Inflammatory macrophage treated with lipopolysaccharide for 4 hours (primary cell): ENCODE data around the gene SNX6.
"Not testable (repeated sequence)": the region's sequence is repeated elsewhere in the genome, so short reads cannot be mapped to it uniquely, and the experiment has no call there.

Source experiments
- DNase-seq: peaks from one replicate; pipeline ENCODE4 v3.0.0-alpha.2; 2020

SNX6 gene

DNA sequence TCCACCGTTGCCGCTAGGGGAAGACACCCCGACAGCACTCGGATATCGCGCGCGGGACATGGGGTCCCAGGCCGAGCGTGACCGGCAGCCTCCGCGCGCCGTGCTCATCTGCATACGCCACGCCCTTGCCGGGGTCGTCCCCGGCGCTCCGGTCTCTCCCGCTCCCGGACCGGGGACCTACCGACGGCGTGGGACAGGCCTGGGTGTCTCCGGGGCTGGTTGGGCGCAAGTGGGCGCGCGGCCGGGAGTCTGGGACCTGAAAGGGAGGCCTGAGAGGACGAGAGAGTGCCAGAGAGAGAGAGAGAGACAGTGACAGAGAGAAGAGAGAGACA, 73.5 kb downstream of the SNX6 start:
- DNase-seq, result not testable (repeated sequence)

DNA sequence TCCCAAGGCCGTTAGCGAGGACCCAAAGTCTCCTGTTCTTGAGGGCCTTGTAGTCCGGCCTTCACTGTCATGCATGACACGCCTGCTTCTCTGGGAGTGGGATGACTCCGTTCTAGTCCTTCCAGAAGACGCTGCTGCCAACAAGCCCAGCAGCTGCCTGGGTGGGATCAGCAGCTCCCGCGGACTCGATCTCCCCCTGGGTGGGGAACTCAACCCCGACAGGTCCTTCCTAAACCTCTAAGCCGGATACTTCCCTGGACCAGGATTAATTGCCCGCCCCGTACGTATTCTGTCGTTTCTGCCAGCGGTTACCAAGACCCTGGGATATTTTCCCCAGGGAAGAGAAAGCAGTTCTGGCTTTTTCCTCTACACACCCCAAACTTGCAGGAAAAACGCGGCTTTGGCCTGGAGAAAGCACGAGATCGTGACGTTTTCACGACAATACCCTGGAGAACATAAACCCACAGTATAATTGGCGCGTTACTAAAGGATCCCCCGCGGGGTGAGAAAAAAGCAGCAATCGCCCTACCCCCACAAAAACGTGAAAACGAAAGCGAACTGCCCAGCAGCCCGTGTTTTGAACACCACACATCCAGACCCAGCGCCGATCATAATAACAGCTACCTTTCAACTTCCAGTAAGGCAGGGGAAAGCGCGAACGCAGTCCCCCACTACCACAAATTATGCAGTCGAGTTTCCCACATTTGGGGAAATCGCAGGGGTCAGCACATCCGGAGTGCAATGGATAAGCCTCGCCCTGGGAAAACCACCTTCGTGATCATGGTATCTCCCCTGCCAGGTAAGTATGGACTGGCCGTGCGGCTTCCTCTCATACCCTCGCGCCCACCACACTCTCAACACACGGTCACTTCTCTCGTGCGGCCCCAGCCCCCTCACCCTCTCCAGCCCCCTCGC, 74.1 kb downstream of the SNX6 start:
- not testable (repeated sequence) for DNase-seq

DNA sequence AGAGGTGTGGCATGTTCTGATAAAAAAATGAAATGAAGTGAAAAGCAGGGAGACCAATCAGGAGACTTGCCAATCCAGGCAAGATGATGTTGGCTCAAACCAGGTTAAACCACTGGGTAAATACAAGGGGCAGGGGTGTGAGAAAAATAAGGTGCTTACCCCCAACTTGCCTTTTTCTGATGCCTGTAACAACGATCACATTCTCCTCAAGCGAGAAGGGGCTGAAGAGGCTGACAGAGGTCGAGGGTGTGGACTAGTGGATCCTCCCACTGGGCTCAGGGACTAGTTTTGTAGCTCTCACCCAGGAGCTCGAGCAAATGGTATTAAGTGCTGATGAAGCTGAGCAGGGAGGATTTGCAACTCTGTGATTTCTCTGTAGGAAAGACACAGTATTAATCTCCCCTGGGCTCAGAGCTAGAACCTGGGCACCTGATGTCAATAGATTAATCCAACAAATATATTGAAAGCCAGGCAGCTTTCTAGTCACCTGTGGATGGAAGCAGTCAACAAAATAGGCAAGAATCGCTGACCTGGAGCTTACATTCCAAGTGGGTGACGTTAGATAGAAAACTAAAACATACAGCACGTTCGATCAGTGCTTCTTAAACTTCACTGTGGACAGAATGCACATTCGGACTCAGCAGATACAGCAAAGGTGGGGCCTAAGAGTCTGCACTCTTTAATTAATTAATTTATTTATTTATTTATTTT, 75.3 kb downstream of the SNX6 start:
- DNase-seq, result peak; percentile 55

DNA sequence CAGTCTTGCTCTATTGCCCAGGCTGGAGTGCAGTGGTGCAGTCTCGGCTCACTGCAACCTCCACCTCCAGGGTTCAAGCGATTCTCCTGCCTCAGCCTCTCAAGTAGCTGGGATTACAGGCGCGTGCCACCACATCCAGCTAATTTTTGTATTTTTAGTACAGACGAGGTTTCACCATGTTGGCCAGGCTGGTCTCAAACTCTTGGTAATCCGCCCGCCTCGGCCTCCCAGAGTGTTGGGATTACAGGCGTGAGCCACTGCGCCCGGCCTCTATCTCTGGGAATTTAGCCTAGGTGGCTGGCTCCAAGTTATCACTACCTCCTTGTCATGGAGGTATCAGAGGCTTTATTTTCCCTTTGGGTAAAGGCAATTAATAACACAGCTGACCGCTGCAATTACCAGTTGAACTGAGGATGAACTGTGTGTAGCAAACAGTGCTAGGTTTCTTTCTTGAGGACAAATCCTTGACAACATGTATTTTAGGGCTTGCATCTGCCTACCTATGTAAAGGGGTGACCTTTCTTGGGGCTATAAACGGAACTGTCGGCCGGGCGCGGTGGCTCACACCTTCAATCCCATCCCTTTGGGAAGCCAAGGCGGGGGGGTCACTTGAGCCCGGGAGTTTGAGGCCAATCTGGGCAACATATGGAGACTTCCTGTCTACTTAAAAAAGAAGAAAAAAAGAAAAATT, 80.5 kb downstream of the SNX6 start:
- DNase-seq, result not testable (repeated sequence)

DNA sequence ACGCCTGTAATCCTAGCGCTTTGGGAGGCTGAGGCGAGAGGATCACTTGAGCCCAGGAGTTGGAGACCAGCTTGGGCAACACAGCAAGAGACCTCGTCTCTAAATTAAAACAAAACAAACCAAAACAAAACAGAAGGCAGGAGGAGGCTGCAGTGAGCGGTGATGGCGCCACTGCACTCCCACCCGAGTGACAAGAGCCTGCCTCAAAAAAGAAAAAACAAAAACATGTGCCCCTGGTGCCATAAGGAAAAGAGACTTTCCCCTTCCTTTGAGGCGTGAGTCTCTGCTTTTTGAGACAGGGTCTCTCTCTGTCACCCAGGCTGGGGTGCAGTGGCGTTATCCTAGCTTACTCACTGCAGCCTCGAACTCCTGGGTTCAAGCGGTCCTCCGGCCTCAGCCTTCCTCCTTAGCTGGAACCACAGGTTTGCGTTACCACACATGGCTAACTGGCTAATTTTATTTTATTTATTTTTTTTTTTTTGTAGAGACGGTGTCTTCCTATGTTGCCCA, 81.4 kb downstream of the SNX6 start:
- DNase-seq, result peak; percentile 16

DNA sequence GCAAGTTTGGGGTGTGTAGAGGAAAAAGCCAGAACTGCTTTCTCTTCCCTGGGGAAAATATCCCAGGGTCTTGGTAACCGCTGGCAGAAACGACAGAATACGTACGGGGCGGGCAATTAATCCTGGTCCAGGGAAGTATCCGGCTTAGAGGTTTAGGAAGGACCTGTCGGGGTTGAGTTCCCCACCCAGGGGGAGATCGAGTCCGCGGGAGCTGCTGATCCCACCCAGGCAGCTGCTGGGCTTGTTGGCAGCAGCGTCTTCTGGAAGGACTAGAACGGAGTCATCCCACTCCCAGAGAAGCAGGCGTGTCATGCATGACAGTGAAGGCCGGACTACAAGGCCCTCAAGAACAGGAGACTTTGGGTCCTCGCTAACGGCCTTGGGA, 82.8 kb downstream of the SNX6 start:
- not testable (repeated sequence) for DNase-seq

DNA sequence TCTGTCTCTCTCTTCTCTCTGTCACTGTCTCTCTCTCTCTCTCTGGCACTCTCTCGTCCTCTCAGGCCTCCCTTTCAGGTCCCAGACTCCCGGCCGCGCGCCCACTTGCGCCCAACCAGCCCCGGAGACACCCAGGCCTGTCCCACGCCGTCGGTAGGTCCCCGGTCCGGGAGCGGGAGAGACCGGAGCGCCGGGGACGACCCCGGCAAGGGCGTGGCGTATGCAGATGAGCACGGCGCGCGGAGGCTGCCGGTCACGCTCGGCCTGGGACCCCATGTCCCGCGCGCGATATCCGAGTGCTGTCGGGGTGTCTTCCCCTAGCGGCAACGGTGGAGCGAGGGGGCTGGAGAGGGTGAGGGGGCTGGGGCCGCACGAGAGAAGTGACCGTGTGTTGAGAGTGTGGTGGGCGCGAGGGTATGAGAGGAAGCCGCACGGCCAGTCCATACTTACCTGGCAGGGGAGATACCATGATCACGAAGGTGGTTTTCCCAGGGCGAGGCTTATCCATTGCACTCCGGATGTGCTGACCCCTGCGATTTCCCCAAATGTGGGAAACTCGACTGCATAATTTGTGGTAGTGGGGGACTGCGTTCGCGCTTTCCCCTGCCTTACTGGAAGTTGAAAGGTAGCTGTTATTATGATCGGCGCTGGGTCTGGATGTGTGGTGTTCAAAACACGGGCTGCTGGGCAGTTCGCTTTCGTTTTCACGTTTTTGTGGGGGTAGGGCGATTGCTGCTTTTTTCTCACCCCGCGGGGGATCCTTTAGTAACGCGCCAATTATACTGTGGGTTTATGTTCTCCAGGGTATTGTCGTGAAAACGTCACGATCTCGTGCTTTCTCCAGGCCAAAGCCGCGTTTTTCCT, 83.4 kb downstream of the SNX6 start:
- not testable (repeated sequence) for DNase-seq

DNA sequence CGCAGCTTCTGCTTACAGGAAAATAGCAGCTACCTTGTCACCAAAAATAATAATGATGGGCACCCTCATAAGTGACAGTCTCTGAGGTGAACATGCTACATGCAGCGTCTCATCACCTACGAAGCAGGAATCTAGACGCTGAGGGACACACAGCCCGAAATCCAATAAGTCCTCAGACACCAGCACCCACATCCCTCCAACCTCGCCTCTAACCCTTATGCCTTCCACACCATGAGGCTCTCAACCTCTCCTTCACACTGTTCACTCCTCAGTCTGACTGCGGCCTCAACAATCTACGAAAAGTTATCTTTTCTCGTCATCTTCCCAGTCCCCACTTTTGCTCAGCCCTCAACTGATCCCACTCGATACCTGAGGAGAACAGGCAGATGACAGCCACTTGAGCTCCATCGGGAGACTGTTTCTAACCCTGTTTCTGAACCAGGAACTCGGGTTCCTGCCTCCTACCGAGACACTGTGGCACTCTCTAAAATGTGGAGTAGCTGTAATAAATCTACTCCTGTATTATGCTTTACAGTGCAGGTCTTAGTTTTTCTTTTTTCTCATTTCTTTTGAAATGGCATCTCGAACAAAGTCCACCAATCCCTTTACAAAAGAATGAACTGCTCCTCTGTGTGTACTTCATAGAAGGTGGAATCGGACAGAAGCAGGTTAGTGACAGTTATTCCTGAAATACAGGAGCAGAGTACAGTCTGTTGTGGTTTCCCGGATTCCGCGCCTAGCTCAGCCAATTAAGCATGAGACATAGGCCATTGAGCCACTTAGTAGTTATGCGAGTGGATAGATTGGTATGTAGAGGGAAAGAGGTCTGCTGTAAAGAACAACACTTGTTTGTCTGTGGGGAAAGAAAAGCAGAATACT, 89.5 kb downstream of the SNX6 start:
- not testable (repeated sequence) for DNase-seq

DNA sequence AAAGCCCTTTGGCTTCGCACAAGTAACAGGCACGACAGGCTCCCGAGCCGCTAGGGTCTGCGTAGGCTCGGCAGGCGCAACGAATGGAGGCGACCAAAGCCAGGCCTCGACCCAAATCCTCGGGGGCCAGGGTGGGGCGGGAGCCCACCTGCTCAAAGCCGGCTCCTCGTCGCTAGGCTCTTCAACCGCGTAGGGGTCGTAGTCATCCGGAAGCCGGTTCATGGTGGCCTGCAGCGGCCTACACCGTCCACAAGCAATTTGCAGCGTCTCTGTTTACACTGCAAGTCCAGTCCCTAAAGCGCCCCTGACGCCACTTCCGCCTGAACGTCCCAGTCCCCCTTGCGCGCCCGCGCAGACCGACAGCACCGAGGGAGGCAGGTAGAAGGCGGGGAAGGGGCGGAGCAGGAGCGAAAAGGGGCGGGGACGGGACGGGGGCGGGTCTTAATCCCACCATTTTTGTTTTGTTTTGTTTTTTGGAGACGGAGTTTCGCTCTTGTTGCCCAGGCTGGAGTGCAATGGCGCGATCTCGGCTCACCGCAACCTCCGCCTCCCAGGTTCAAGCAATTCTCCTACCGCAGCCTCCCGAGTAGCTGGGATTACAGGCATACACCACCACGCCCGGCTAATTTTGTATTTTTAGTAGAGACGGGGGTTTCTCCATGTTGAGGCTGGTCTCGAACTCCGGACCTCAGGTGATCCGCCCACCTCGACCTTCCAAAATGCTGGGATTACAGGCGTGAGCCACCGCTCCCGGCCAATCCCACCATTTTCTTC, 90.4 kb downstream of the SNX6 start, which contains the start of gene EAPP:
Gene EAPP (minus strand): TSS at position 295 of the 774 bp plus-strand sequence. CDS start 73 bp downstream, at position 222.
- peak; percentile 99 for DNase-seq

DNA sequence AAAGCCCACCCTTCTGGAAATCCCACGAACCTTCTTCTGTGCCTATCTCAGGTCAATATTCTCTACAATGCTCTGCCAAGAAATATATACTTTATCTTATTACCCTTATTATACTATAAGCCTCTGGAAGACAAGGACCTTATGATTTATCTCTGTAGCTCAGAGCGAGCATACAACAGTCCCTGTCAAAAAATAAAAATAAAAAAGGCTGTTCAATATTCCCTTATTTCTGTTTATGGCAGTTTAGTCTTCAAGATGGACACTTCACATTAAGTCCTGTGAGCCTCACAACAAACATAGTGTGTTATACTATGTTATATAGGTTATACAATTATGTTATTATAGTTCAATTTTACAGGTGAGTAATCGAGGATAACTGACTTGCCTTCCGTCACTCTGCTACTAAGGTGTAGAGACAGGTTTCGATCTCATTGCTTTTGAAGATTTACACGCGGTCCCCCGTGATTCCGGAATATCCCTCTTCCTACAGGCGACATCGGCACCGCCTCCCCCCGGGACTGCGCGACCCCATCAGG, 91.0 kb downstream of the SNX6 start:
- DNase-seq, result no peak

DNA sequence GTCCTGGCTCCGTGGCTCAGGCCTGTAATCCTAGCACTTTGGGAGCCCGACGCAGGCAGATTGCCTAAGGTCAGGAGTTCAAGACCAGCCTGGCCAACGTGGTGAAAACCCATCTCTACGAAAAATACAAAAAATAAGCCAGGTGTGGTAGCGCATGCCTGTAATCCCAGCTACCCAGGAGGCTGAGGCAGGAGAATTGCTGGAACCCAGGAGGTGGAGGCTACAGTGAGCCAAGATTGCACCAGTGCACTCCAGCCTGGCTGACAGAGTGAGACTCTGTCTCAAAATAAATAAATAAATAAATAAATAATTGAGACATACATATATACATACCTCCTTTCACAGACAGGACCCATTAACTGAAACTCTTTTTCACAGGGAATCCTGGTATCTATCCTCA, 91.9 kb downstream of the SNX6 start:
- DNase-seq, result not testable (repeated sequence)

DNA sequence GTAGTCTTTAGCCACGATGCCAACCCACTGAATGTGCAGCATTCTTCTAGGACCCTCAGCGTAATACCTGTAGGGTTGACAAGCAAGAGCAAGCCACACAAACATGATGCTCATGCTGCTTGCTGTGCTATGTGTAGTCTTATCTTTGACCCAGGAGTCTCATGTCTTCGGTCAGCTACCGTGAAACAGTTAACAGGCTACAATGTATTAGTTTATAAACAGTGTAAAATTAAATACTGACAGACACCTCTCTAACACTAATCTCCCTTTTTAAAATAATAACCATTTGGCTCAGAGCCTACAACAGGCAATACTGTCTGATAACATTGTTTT, 92.3 kb downstream of the SNX6 start:
- no peak for DNase-seq

DNA sequence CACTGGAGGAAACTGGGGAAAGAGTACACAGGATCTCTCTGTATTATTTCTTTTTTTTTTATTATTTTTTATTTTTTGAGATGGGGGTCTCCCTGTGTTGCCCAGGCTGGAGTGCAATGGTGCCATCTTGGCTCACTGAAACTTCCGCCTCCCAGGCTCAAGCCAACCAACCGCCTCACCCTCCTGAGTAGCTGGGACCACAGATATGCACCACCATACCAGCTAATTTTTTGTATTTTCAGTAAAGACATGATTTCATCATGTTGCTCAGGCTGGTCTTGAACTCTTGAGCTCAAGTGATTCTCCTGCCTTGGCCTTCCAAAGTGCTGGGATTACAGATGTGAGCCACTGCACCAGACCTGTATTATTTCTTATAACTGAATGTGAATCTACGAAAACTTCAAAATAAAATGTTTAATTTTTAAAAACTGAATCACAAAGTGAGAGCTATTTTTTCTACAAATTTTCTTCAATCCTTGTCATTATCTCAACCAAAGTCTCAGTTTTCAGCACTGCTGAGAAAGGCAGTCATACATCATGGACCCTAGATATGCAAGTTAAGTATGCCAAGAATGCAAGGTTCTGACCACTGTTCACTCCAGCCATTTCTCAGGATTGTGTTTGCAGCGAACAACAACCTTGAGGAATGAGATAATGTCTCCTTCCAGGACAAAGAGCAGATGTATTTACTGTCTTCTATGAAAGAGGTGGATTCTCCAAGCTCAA, 92.8 kb downstream of the SNX6 start:
- no peak for DNase-seq

DNA sequence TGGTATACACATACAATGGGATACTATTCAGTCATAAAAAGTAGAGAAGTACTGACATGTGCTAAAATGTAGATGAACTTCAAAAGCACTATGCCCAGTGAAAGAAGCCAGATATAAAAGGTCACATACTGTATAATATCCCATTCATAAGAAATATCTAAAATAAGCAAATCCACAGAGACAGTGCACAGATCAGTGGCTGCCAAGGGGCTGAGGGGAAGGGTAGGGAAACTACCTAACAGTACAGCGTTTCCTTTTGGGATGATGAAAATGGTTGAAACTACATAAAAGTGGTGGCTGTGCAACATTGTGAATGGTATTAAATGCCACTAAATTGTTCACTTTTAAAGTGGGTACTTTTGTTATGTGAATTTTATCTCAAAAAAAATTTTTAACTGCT, 102.4 kb downstream of the SNX6 start:
- DNase-seq, result no peak

DNA sequence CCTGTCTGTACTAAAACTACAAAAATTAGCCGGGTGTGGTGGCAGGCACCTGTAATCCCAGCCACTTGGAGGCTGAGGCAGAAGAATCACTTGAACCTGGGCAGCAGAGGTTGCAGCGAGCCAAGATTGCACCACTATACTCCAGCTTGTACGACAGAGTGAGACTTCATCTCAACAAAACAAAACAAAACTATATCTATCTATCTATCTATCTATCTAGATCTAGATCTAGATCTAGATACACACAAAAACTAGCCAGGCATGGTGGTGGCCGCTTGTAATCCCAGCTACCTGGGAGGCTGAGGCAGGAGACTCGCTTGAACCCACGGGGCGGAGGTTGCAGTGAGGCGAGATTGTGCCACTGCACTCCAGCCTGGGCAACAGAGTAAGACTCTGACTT, 105.7 kb downstream of the SNX6 start:
- DNase-seq, result not testable (repeated sequence)

DNA sequence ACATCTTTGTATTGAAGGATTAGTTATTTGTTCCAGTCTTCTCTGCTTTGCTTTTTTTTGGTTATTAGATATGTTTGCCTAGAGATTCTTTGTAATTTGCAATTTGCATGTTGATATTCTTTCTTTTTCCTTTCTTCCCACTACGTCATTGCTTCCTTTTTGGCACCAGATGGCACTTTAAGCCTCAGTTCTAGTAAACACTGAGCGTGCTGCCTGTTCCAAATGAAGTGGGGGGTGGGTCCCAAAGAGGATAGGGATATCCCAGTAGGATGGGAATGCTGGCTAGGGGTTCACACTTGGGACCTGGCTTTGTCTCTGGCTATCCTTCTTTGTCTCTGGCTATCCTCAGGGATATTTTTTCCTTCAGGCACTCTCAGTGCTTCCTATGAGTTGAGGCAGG, 107.5 kb downstream of the SNX6 start:
- no peak for DNase-seq

DNA sequence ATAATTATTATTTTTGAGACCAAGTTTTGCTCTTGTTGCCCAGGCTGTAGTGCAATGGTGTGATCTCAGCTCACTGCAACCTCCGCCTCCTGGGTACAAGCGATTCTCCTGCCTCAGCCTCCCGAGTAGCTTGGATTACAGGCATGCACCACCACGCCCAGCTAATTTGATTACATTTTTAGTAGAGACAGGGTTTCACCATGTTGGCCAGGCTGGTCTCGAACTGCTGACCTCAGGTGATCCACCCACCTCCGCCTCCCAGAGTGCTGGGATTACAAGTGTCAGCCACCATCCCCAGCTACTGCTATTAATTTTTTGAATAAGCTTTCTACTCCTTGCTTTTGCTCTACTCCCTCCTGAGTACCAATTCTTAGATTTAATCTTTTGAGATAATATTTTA, 108.9 kb downstream of the SNX6 start:
- DNase-seq, result not testable (repeated sequence)

DNA sequence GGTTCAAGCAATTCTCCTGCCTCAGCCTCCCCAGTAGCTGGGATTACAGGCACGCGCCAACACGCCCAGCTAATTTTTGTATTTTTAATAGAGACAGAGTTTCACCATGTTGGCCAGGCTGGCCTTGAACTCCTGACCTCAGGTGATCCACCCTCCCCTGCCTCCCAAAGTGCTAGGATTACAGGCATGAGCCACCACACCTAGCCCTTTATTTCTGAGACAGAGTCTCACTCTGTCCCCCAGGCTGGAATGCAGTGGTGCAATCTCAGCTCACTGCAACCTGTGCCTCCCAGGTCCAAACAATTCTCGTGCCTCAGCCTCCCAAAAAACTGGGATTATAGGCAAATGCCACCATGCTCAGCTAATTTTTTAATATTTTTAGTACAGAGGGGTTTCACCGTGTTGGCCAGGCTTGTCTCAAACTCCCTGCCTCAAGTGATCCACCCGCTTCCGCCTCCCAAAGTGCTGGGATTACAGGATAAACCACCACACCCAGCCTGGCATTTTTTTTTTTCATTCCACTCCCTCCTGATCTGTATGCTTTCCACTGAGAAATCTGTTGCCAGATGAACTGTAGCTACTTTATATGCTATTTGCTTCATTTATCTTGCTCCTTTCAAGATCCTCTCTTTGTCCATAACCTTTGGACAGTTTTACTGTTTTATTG, 109.5 kb downstream of the SNX6 start:
- DNase-seq, result not testable (repeated sequence)
